Astrocyte of the spinal cord (primary cell): ENCODE results near the gene TRAPPC10.

Experiments
- DNase-seq: peaks from one replicate; pipeline ENCODE4 v3.0.0; 2011; ENCODE audit warnings: low read depth, low spot score
- H3K4me3 ChIP-seq: 2 replicates; pipeline ENCODE4 v1.5.1; 2011; ENCODE audit warnings: low read depth, mild to moderate bottlenecking, low read length, moderate library complexity
- CTCF ChIP-seq: IDR thresholded peaks from 2 replicates; pipeline ENCODE4 v1.5.1; 2012; ENCODE audit warnings: low read depth, mild to moderate bottlenecking, low read length, inconsistent platforms
- in situ Hi-C: cut with HindIII; loops from 2 replicates; pipeline ENCODE4 v1.10.0; 2017; ENCODE audit warnings: low sequenced_read_pairs

TRAPPC10 gene

GRCh38 chr21:44051462-44051941 is 39.4 kb downstream of the TRAPPC10 start:
- DNase-seq = peak; percentile 56
- H3K4me3 ChIP-seq = no peak overlapping the region
- in situ Hi-C loops = no loop called here
- no peak for TF ChIP-seq CTCF

- peak; percentile 9 for DNase-seq
- no peak for TF ChIP-seq CTCF
- in situ Hi-C loops = no loop called here
- no peak overlapping the region for H3K4me3 ChIP-seq
These were observed 40.1 kb downstream of the TRAPPC10 start for GRCh38 chr21:44052071-44052829.

- TF ChIP-seq CTCF = no peak
- H3K4me3 ChIP-seq = no peak overlapping the region
- DNase-seq = no peak
- in situ Hi-C loops = no loop called here
These were observed 40.7 kb downstream of the TRAPPC10 start for GRCh38 chr21:44052830-44053226.

GRCh38 chr21:44053567-44053966 is 41.5 kb downstream of the TRAPPC10 start:
- H3K4me3 ChIP-seq = no peak overlapping the region
- no peak for DNase-seq
- in situ Hi-C loops = no loop called here

GRCh38 chr21:44054710-44055109 is 42.6 kb downstream of the TRAPPC10 start:
- in situ Hi-C loops = no loop called here
- peak; percentile 65 for DNase-seq

More at GRCh38 chr21:44053567-44053966, 41.5 kb downstream of the TRAPPC10 start:
- TF ChIP-seq CTCF = no peak

GRCh38 chr21:44057055-44057454 is 44.9 kb downstream of the TRAPPC10 start:
- no peak for DNase-seq
- no peak for TF ChIP-seq CTCF
- in situ Hi-C loops = no loop called here
- H3K4me3 ChIP-seq = no peak overlapping the region

More at GRCh38 chr21:44054710-44055109, 42.6 kb downstream of the TRAPPC10 start:
- TF ChIP-seq CTCF = no peak
- H3K4me3 ChIP-seq = no peak overlapping the region
